ENCODE results near the gene FRMPD4.

- TF ChIP-seq PPARA (CRISPR knock-in tag; IDR thresholded peaks at IDR 0.05; ENCODE audit: borderline replicate concordance) (no peak), RARB (CRISPR knock-in tag; IDR thresholded peaks at IDR 0.05) (no peak), ZNF70 (CRISPR knock-in tag; IDR thresholded peaks at IDR 0.05) (no peak), ZFP30 (CRISPR knock-in tag; IDR thresholded peaks at IDR 0.05) (no peak), TCF4 (CRISPR knock-in tag; IDR thresholded peaks at IDR 0.05; ENCODE audit: borderline replicate concordance) (no peak), ZNF8 (CRISPR knock-in tag; IDR thresholded peaks at IDR 0.05) (no peak), OSR1 (CRISPR knock-in tag; IDR thresholded peaks at IDR 0.05) (no peak)
- TF ChIP-seq, protein P1, sequence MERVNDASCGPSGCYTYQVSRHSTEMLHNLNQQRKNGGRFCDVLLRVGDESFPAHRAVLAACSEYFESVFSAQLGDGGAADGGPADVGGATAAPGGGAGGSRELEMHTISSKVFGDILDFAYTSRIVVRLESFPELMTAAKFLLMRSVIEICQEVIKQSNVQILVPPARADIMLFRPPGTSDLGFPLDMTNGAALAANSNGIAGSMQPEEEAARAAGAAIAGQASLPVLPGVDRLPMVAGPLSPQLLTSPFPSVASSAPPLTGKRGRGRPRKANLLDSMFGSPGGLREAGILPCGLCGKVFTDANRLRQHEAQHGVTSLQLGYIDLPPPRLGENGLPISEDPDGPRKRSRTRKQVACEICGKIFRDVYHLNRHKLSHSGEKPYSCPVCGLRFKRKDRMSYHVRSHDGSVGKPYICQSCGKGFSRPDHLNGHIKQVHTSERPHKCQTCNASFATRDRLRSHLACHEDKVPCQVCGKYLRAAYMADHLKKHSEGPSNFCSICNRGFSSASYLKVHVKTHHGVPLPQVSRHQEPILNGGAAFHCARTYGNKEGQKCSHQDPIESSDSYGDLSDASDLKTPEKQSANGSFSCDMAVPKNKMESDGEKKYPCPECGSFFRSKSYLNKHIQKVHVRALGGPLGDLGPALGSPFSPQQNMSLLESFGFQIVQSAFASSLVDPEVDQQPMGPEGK (CRISPR knock-in tag; IDR thresholded peaks at IDR 0.05; ENCODE audit: borderline replicate concordance) = no peak
Measured at GRCh38 chrX:12197030-12197429, 58.8 kb downstream of the FRMPD4 start.

All from SK-N-SH treated with all-trans-retinoic acid at 6 μM for 48 hours (cell line).